Esophagus muscularis mucosa (tissue), 4 donors: ENCODE data around the gene ITPR2. TPM values are rescaled to one million over a fixed set of nuclear protein-coding genes. Genes with fewer than 3 reads are reported as not detected.

Source experiments
- DNase-seq: peaks from one replicate; pipeline ENCODE4 v3.0.0-alpha.2; 2017; ENCODE audit errors: extremely low spot score
- H3K27ac ChIP-seq, 4 donors: fragments of 200-600 bp; sonication (generic); replicated peaks in 1 of 4; 1 replicate in 3 of 4; 2 replicates in 1 of 4; pipeline ENCODE4 v1.5.1; 2016 to 2019; ENCODE audit warnings: mild to moderate bottlenecking in 1 of 4
- H3K27me3 ChIP-seq, 4 donors: fragments of 200-600 bp; sonication (generic); one replicate each; pipeline versions ENCODE4 v1.5.1 to v1.6.0; 2016 to 2019
- H3K36me3 ChIP-seq, 4 donors: fragments of 200-600 bp; sonication (generic); one replicate each; pipeline ENCODE4 v1.5.1; 2016 to 2019
- H3K4me1 ChIP-seq, 4 donors: fragments of 200-600 bp; sonication (generic); one replicate each; pipeline ENCODE4 v1.5.1; 2016 to 2019
- H3K4me3 ChIP-seq, 4 donors: fragments of 200-600 bp; sonication (generic); 1 replicate in 2 of 4; 2 replicates in 2 of 4; pipeline ENCODE4 v1.5.1; 2016 to 2019; ENCODE audit warnings: mild to moderate bottlenecking in 4 of 4, moderate library complexity in 1 of 4
- H3K9me3 ChIP-seq, 4 donors: fragments of 200-600 bp; sonication (generic); 1 replicate in 3 of 4; 2 replicates in 1 of 4; pipeline ENCODE4 v1.5.1; 2016 to 2019
- EP300 ChIP-seq: sonication (generic); formaldehyde crosslinking; IDR thresholded peaks from one replicate; pipeline ENCODE4 v1.6.1; 2017; ENCODE audit warnings: antibody characterized with exemption
- POLR2A ChIP-seq: fragments of 450-650 bp; IDR thresholded peaks from one replicate; pipeline ENCODE4 v1.6.1; 2017; ENCODE audit warnings: antibody characterized with exemption, moderate library complexity, mild to moderate bottlenecking, low read depth
- POLR2AphosphoS5 ChIP-seq, 2 donors: sonication (generic); formaldehyde crosslinking; IDR thresholded peaks; one replicate each; pipeline ENCODE4 v1.6.1; 2017; ENCODE audit warnings: antibody characterized with exemption in 2 of 2
- WGBS: methylation state at CpG from one replicate; pipeline ENCODE4 v1.1.5; 2018; 5-methylcytosine and 5-hydroxymethylcytosine counted together
- intact Hi-C: fragments of 100-400 bp; cut with DNase I; formaldehyde crosslinking; loops from one replicate; pipeline ENCODE4 v1.15.1; 2023
- total RNA-seq, 4 donors: library from RNA; depleted of rRNA; stranded (reverse); fragments of >200 nt; gene quantifications; one replicate each; pipeline versions ENCODE4 v1.1.0 to v1.2.1, GENCODE V29; 2016
- TF ChIP-seq, protein P1 (sequence below), 3 experiments: fragments of 200-600 bp in 2 of 3; fragments of 450-650 bp in 1 of 3; sonication (generic) in 2 of 3; IDR thresholded peaks; one replicate each; pipeline ENCODE4 v1.5.1; 2017 to 2019; ENCODE audit warnings: antibody characterized with exemption in 3 of 3, mild to moderate bottlenecking in 2 of 3, moderate library complexity in 1 of 3

The ITPR2 gene
- total RNA-seq, 4 donors from 2014 or later = 23.7 to 26.6 (median 25.4) TPM

DNA sequence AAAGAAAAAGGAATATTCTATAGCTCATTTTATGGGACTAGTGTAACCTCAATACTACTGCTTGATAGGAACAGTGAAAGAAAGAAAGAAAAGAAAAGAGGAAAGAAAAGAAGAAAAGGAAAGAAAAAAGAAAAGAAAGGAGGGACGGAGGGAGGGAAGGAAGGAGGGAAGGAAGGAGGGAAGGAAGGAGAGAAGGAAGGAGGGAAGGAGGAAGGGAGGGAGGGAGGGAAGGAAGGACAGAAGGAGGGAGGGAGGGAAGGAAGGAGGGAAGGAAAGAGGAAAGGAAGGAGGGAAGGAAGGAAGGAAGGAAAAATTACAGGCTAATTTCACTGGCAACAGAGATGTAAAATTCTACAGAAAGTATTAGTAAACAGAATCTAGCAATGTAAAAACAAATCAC lies 215.5 kb downstream of the ITPR2 start:
- 85% methylated on average over 1 of the region's 1 CpG for WGBS
- H3K4me3 ChIP-seq = no peak overlapping the region
- H3K27ac ChIP-seq = no peak overlapping the region
- no peaks in the 10 kb centered on the region for H3K27me3 ChIP-seq
- no peaks in the 10 kb centered on the region for H3K9me3 ChIP-seq
- no peaks in the 10 kb centered on the region for H3K4me1 ChIP-seq
- peaks cover 0 to 30% (median 12%) of the 10 kb centered on the region in 4 donors for H3K36me3 ChIP-seq
- TF ChIP-seq EP300 (no peak), POLR2AphosphoS5 (IDR thresholded peaks at IDR 0.05) (no peak), POLR2A (no peak)
- TF ChIP-seq, protein P1, sequence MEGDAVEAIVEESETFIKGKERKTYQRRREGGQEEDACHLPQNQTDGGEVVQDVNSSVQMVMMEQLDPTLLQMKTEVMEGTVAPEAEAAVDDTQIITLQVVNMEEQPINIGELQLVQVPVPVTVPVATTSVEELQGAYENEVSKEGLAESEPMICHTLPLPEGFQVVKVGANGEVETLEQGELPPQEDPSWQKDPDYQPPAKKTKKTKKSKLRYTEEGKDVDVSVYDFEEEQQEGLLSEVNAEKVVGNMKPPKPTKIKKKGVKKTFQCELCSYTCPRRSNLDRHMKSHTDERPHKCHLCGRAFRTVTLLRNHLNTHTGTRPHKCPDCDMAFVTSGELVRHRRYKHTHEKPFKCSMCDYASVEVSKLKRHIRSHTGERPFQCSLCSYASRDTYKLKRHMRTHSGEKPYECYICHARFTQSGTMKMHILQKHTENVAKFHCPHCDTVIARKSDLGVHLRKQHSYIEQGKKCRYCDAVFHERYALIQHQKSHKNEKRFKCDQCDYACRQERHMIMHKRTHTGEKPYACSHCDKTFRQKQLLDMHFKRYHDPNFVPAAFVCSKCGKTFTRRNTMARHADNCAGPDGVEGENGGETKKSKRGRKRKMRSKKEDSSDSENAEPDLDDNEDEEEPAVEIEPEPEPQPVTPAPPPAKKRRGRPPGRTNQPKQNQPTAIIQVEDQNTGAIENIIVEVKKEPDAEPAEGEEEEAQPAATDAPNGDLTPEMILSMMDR (IDR thresholded peaks at IDR 0.05) = no peak
- no peak for DNase-seq
- intact Hi-C loops = no loop called here

GRCh38 chr12:26614011-26614616 lies 218.9 kb downstream of the ITPR2 start:
- peaks cover 0 to 2% (median 1%) of the 10 kb centered on the region in 4 donors for H3K36me3 ChIP-seq
- WGBS = 54% methylated on average over 3 of the region's 3 CpGs
- no peak for DNase-seq
- intact Hi-C loops = no loop called here
- H3K27me3 ChIP-seq = no peaks in the 10 kb centered on the region
- no peak overlapping the region for H3K27ac ChIP-seq
- no peak for TF ChIP-seq EP300
- TF ChIP-seq, protein P1 (IDR thresholded peaks at IDR 0.05) = peak; percentile 34 to 41 (median 36)
- H3K9me3 ChIP-seq = no peaks in the 10 kb centered on the region
- H3K4me3 ChIP-seq = no peak overlapping the region
- H3K4me1 ChIP-seq = no peaks in the 10 kb centered on the region

GRCh38 chr12:26612203-26612602 lies 220.8 kb downstream of the ITPR2 start:
- Histone ChIP-seq H3K27ac (no peak overlapping the region), H3K27me3 (no peaks in the 10 kb centered on the region), H3K9me3 (no peaks in the 10 kb centered on the region), H3K4me1 (no peaks in the 10 kb centered on the region), H3K4me3 (no peak overlapping the region), H3K36me3 (no peaks in the 10 kb centered on the region)
- no peak for TF ChIP-seq POLR2A
- TF ChIP-seq POLR2AphosphoS5 (IDR thresholded peaks at IDR 0.05) = no peak
- TF ChIP-seq, protein P1 (IDR thresholded peaks at IDR 0.05) = no peak
- no peak for TF ChIP-seq EP300
- DNase-seq = no peak
- WGBS = 92% methylated on average over 2 of the region's 2 CpGs
- intact Hi-C loops = no loop called here

GRCh38 chr12:26611598-26611997 lies 221.4 kb downstream of the ITPR2 start:
- intact Hi-C loops = no loop called here
- H3K36me3 ChIP-seq = no peaks in the 10 kb centered on the region

More at GRCh38 chr12:26611598-26611997, 221.4 kb downstream of the ITPR2 start:
- Histone ChIP-seq H3K27ac (no peak overlapping the region), H3K4me1 (no peaks in the 10 kb centered on the region), H3K9me3 (no peaks in the 10 kb centered on the region), H3K4me3 (no peak overlapping the region), H3K27me3 (no peaks in the 10 kb centered on the region)
- DNase-seq = no peak
- WGBS = 91% methylated on average over 6 of the region's 6 CpGs
- no peak for TF ChIP-seq POLR2A
- no peak for TF ChIP-seq POLR2AphosphoS5 (IDR thresholded peaks at IDR 0.05)
- no peak for TF ChIP-seq EP300
- TF ChIP-seq, protein P1 (IDR thresholded peaks at IDR 0.05) = no peak
